K562 (cell line): ENCODE data around the gene CD74. TPM values are rescaled to one million over a fixed set of nuclear protein-coding genes. Genes with fewer than 3 reads are reported as not detected.

Source experiments
- ATAC-seq: fragments of 200-7000 bp; cut with Tn5 transposase; 3 replicates; pipeline ENCODE4 v1.9.1; 2020; ENCODE audit warnings: moderate library complexity
- BruUV-seq: library from RNA; stranded (reverse); fragments of 400-500 nt; replicated peaks from 2 replicates; lab custom pipeline; 2021; lab: Mats Ljungman, UMichigan
- CTCF ChIA-PET: fragments of 300-600 bp; formaldehyde crosslinking; extraction: SDS; loops from one replicate; lab custom pipeline; 2021; ENCODE audit warnings: low intra/inter-chr PET ratio; lab: Yijun Ruan, JAX
- POLR2A ChIA-PET: fragments of 300-600, 350-650 bp; sonication (Branson Sonifier 250); formaldehyde crosslinking; extraction: SDS; loops from one replicate; lab custom pipeline; 2021; ENCODE audit warnings: antibody characterized with exemption, inconsistent platforms; lab: Yijun Ruan, JAX
- DNase-seq, 4 experiments: peaks; one replicate each; pipeline versions ENCODE4 v3.0.0 to v3.0.0-alpha.2; 2011 to 2018; ENCODE audit warnings: low spot score in 3 of 4, mixed read lengths in 3 of 4; ENCODE audit errors: extremely low read depth in 1 of 4
- FAIRE-seq: peaks from 2 replicates; lab custom pipeline; 2011; peaks lifted over from hg19 to GRCh38; lab: Jason Lieb, UNC
- H2AFZ ChIP-seq: 2 replicates; pipeline ENCODE4 v1.6.0; 2011; ENCODE audit warnings: low read depth, low read length, control low read depth, inconsistent platforms
- H3K27ac ChIP-seq: fragments of 200-600 bp; 3 replicates; pipeline ENCODE4 v1.8.0; 2011; ENCODE audit warnings: low read depth, mild to moderate bottlenecking, control low read depth, inconsistent platforms, low read length, moderate library complexity, mixed read lengths; ENCODE audit errors: extremely low read depth
- H3K27me3 ChIP-seq, 2 experiments: fragments of 300-600 bp in 1 of 2; 2 replicates in 1 of 2; 3 replicates in 1 of 2; pipeline versions ENCODE4 v1.6.0 to v1.8.0; 2011; ENCODE audit warnings: inconsistent platforms in 2 of 2, low read length in 2 of 2, mild to moderate bottlenecking in 1 of 2, mixed read lengths in 1 of 2, moderate library complexity in 1 of 2; ENCODE audit not compliant: control insufficient read depth in 2 of 2, insufficient read depth in 2 of 2
- H3K36me3 ChIP-seq: fragments of 300-600 bp; 3 replicates; pipeline ENCODE4 v1.8.0; 2011; ENCODE audit warnings: mild to moderate bottlenecking, low read length, inconsistent platforms; ENCODE audit not compliant: control insufficient read depth, insufficient read depth
- H3K4me1 ChIP-seq, 2 experiments: fragments of 200-600 bp in 1 of 2; replicated peaks in 1 of 2; 2 replicates in 1 of 2; 3 replicates in 1 of 2; pipeline versions ENCODE4 v1.5.1 to v1.8.0; 2011; ENCODE audit warnings: inconsistent platforms in 2 of 2, low read length in 2 of 2, mild to moderate bottlenecking in 1 of 2, mixed read lengths in 1 of 2, moderate library complexity in 1 of 2; ENCODE audit not compliant: control insufficient read depth in 2 of 2, insufficient read depth in 2 of 2
- H3K4me2 ChIP-seq: 2 replicates; pipeline ENCODE4 v1.6.1; 2011; ENCODE audit warnings: low read length, control low read depth, inconsistent platforms, mixed read lengths; ENCODE audit not compliant: insufficient read depth
- H3K4me3 ChIP-seq: fragments of 200-600 bp; sonication (generic), shearing (Covaris generic); 2 replicates; pipeline ENCODE4 v1.5.1; 2016; ENCODE audit warnings: control low read depth, inconsistent platforms
- H3K79me2 ChIP-seq: fragments of 200-600 bp; 3 replicates; pipeline ENCODE4 v1.8.0; 2011; ENCODE audit warnings: low read length, inconsistent platforms; ENCODE audit not compliant: control insufficient read depth, insufficient read depth
- H3K9ac ChIP-seq, 2 experiments: 2 replicates each; pipeline versions ENCODE4 v1.6.0 to v1.6.1; 2011; ENCODE audit warnings: low read depth in 2 of 2, low read length in 2 of 2, control low read depth in 1 of 2, inconsistent platforms in 1 of 2, mild to moderate bottlenecking in 1 of 2, mixed read lengths in 1 of 2; ENCODE audit not compliant: insufficient read depth in 1 of 2
- H3K9me1 ChIP-seq: one replicate; pipeline ENCODE4 v1.6.0; 2011; ENCODE audit warnings: inconsistent platforms, mild to moderate bottlenecking, low read length, moderate library complexity; ENCODE audit not compliant: control insufficient read depth, insufficient read depth
- H3K9me3 ChIP-seq: replicated peaks from 2 replicates; pipeline ENCODE4 v1.5.1; 2011; ENCODE audit warnings: low read depth, low read length, inconsistent platforms; ENCODE audit not compliant: control insufficient read depth, insufficient read depth
- H4K20me1 ChIP-seq: replicated peaks from 2 replicates; pipeline ENCODE4 v1.6.1; 2011; ENCODE audit warnings: low read length, inconsistent platforms, mixed read lengths; ENCODE audit not compliant: control insufficient read depth, insufficient read depth
- CBFA2T3 ChIP-seq: fragments of 450-650 bp; IDR thresholded peaks from 2 replicates; pipeline ENCODE4 v1.6.1; 2017
- CHD2 ChIP-seq: IDR thresholded peaks from 2 replicates; pipeline ENCODE4 v1.6.1; 2011; ENCODE audit warnings: low read depth, low read length
- EHMT2 ChIP-seq: fragments of 450-650 bp; IDR thresholded peaks from 2 replicates; pipeline ENCODE4 v1.6.1; 2018; ENCODE audit warnings: antibody characterized with exemption
- FOSL1 ChIP-seq: fragments of 200-800 bp; sonication (Bioruptor generic); conservative IDR thresholded peaks from 2 replicates; pipeline ENCODE4 v1.6.1; 2016; ENCODE audit warnings: missing genetic modification characterization, missing compliant biosample characterization
- KLF13 ChIP-seq: fragments of 450-650 bp; IDR thresholded peaks from 2 replicates; pipeline ENCODE4 v1.6.1; 2016; ENCODE audit warnings: missing genetic modification characterization, low read depth, mild to moderate bottlenecking, missing compliant biosample characterization, moderate library complexity, borderline replicate concordance
- MBD2 ChIP-seq: sonication (generic); IDR thresholded peaks from 2 replicates; pipeline ENCODE4 v1.6.1; 2016; ENCODE audit warnings: low read depth, borderline replicate concordance
- MEIS2 ChIP-seq: fragments of 450-650 bp; IDR thresholded peaks from 2 replicates; pipeline ENCODE4 v1.6.1; 2014; ENCODE audit warnings: mild to moderate bottlenecking; ENCODE audit not compliant: partially characterized antibody
- RAD21 ChIP-seq, 2 experiments: fragments of 250-450 bp in 1 of 2; fragments of 450-650 bp in 1 of 2; sonication (Bioruptor Pico) in 1 of 2; formaldehyde crosslinking in 1 of 2; IDR thresholded peaks in 1 of 2; conservative IDR thresholded peaks in 1 of 2; 2 replicates each; pipeline versions ENCODE4 v1.4.0 to v1.8.0; 2020 to 2022; ENCODE audit warnings: mild to moderate bottlenecking in 2 of 2, moderate library complexity in 1 of 2
- SMARCE1 ChIP-seq: fragments of 450-650 bp; IDR thresholded peaks from 2 replicates; pipeline ENCODE4 v1.7.1; 2016; ENCODE audit warnings: mild to moderate bottlenecking
- SMC3 ChIP-seq: conservative IDR thresholded peaks from 2 replicates; pipeline ENCODE4 v1.6.1; 2011; ENCODE audit warnings: low read depth, low read length, improper control_type of control experiment; ENCODE audit not compliant: insufficient read depth
- SPI1 ChIP-seq: IDR thresholded peaks from 2 replicates; pipeline ENCODE4 v1.6.1; 2011; ENCODE audit warnings: low read depth, low read length, control low read depth, borderline replicate concordance
- ZBTB7A ChIP-seq: IDR thresholded peaks from 2 replicates; pipeline ENCODE4 v1.6.1; 2011; ENCODE audit warnings: low read depth, mild to moderate bottlenecking, low read length, moderate library complexity, borderline replicate concordance; ENCODE audit not compliant: control insufficient read depth
- ZNF3 ChIP-seq: fragments of 250-450 bp; sonication (Bioruptor Pico); IDR thresholded peaks from 2 replicates; pipeline ENCODE4 v1.5.0; 2021; ENCODE audit warnings: mild to moderate bottlenecking, moderate library complexity
- ZNF707 ChIP-seq: fragments of 250-450 bp; sonication (Bioruptor Pico); conservative IDR thresholded peaks from 2 replicates; pipeline ENCODE4 v1.8.0; 2022; ENCODE audit warnings: inconsistent platforms, mild to moderate bottlenecking, moderate library complexity
- ZSCAN32 ChIP-seq: fragments of 450-650 bp; formaldehyde crosslinking; IDR thresholded peaks from 2 replicates; pipeline ENCODE4 v1.4.0; 2020; ENCODE audit warnings: mild to moderate bottlenecking, moderate library complexity
- WGBS: fragments of 100-300 bp; shearing (Covaris generic); methylation state at CpG from one replicate; pipeline ENCODE4 v1.1.6; 2016; ENCODE audit warnings: low coverage, mixed read lengths; ENCODE audit not compliant: insufficient coverage; ENCODE audit errors: missing lambda C conversion rate; 5-methylcytosine and 5-hydroxymethylcytosine counted together
- in situ Hi-C: fragments of 300-500 bp; cut with MboI; formaldehyde crosslinking; loops from 4 replicates; pipeline ENCODE4 v1.15.0; 2018; ENCODE audit warnings: inconsistent platforms, mixed read lengths
- intact Hi-C: fragments of 100-400 bp; cut with micrococcal nuclease; formaldehyde crosslinking; loops from 2 replicates; pipeline ENCODE4 v1.14.2; 2022
- polyA plus RNA-seq, 8 experiments: library from polyadenylated mRNA; depleted of rRNA in 4 of 8; stranded (reverse) in 5 of 8; unstranded in 3 of 8; fragments of >200 nt; fragmentation: Nextera tagmentation in 2 of 8; fragmentation: Illumina TruSeq in 1 of 8; extraction: Ambion mirVana in 2 of 8; extraction: Trizol in 1 of 8; gene quantifications; 2 replicates each; pipeline versions ENCODE4 v1.2.1 to v1.2.3, GENCODE V29; 2011 to 2014; ENCODE audit warnings: inconsistent platforms in 1 of 8, missing spikeins in 1 of 8
- total RNA-seq, 7 experiments: library from RNA; depleted of rRNA in 6 of 7; stranded (reverse); fragments of >200 nt in 6 of 7; fragmentation: Illumina TruSeq in 2 of 7; extraction: Trizol in 2 of 7; gene quantifications; 2 replicates each; pipeline versions ENCODE4 v1.2.1 to v1.2.3, GENCODE V29; 2011 to 2021; ENCODE audit warnings: low replicate concordance in 1 of 7

The CD74 gene
- total and polyA plus RNA-seq, 9 of the 15 experiments (the other 6 are each of a cell fraction or from before 2014, with no cell fraction given), result 0.07 to 4.8 (median 0.32) TPM

- Histone ChIP-seq H3K79me2 (no peaks in the 10 kb centered on the region), H3K9me1 (no peaks in the 10 kb centered on the region), H3K27ac (peak overlapping the region; percentile 10; the same call in 1 of the 3 replicates), H4K20me1 (no peaks in the 10 kb centered on the region), H3K9ac (peak overlapping the region; percentile 22 to 73; a peak in 3 of 4 replicates), H3K4me3 (no peak overlapping the region), H3K36me3 (no peaks in the 10 kb centered on the region), H3K4me2 (peak overlapping the region; percentile 34), H3K4me1 (peaks cover 16 to 39% of the 10 kb centered on the region in 2 experiments; a peak in 4 of 5 replicates), H2AFZ (peak overlapping the region; percentile 83), H3K9me3 (no peaks in the 10 kb centered on the region), H3K27me3 (no peaks in the 10 kb centered on the region)
- in situ Hi-C loops, result no loop called here
- ChIA-PET POLR2A (interaction anchor here (0.5 to 1.3 kb wide), 6 partner anchors 11 to 375 kb away, joined by 3 read pairs; no protein-coding TSS in a partner anchor), CTCF (no interaction called here)
- FAIRE-seq (no peak), DNase-seq (peak; percentile 58 to 74 (median 65)), ATAC-seq (peak; percentile 61)
- 0% methylated on average over 2 of the region's 2 CpGs for WGBS
- intact Hi-C loops, result loop anchor here (2.0 kb wide), 1 partner anchor 28 kb away; no protein-coding TSS in a partner anchor
- BruUV-seq, result no TSS peak
- TF ChIP-seq CHD2 (peak; percentile 37; the same call in 1 of the 2 replicates), MEIS2 (peak; percentile 51), FOSL1 (no peak), MBD2 (no peak), KLF13 (tag) (no peak), ZNF707 (no peak), ZNF3 (CRISPR knock-in tag) (no peak), ZBTB7A (no peak; the same call in 1 of the 2 replicates), CBFA2T3 (peak; percentile 52), SMARCE1 (0 out of 2 replicates have a peak, but pooled peaks have one; percentile 44), SMC3 (no peak), EHMT2 (no peak), RAD21 (CRISPR knock-in tag; conservative IDR thresholded peaks at IDR 0.05 in 1 of 2, IDR thresholded peaks at IDR 0.05 in 1 of 2) (no peak; a peak in 1 of 4 replicates), SPI1 (peak; percentile 68), ZSCAN32 (CRISPR knock-in tag) (no peak)
Measured at GRCh38 chr5:150461231-150461630, 48.5 kb upstream of the CD74 start.
